Lower leg skin (tissue), 4 donors: ENCODE results near the gene POU2AF2. TPM values are rescaled to one million over a fixed set of nuclear protein-coding genes. Genes with fewer than 3 reads are reported as not detected.

Source experiments
- DNase-seq, 2 donors: peaks; one replicate each; pipeline ENCODE4 v3.0.0-alpha.2; 2019; ENCODE audit warnings: low spot score in 2 of 2
- H3K4me3 ChIP-seq: fragments of 200-600 bp; sonication (generic); 2 replicates; pipeline ENCODE4 v1.5.1; 2017; ENCODE audit warnings: mild to moderate bottlenecking, low read depth; ENCODE audit not compliant: poor library complexity, severe bottlenecking
- CTCF ChIP-seq, 3 donors: fragments of 450-650 bp; IDR thresholded peaks; one replicate each; pipeline ENCODE4 v1.5.1; 2016; ENCODE audit warnings: antibody characterized with exemption in 3 of 3, mild to moderate bottlenecking in 3 of 3, moderate library complexity in 2 of 3
- POLR2A ChIP-seq, 2 donors: fragments of 450-650 bp; IDR thresholded peaks; one replicate each; pipeline ENCODE4 v1.6.1; 2016 to 2017; ENCODE audit warnings: antibody characterized with exemption in 2 of 2, mild to moderate bottlenecking in 1 of 2, moderate library complexity in 1 of 2
- WGBS, 2 donors: methylation state at CpG; one replicate each; pipeline ENCODE4 v1.1.5; 2018; 5-methylcytosine and 5-hydroxymethylcytosine counted together
- intact Hi-C: fragments of 100-400 bp; cut with DNase I; formaldehyde crosslinking; loops from one replicate; pipeline ENCODE4 v1.15.0; 2023; ENCODE audit warnings: low total_unique reads
- total RNA-seq, 4 donors: library from RNA; depleted of rRNA; stranded (reverse); fragments of >200 nt; gene quantifications; one replicate each; pipeline ENCODE4 v1.1.0, GENCODE V29; 2016

Gene POU2AF2
- total RNA-seq, 4 donors from 2014 or later, result not detected

DNA sequence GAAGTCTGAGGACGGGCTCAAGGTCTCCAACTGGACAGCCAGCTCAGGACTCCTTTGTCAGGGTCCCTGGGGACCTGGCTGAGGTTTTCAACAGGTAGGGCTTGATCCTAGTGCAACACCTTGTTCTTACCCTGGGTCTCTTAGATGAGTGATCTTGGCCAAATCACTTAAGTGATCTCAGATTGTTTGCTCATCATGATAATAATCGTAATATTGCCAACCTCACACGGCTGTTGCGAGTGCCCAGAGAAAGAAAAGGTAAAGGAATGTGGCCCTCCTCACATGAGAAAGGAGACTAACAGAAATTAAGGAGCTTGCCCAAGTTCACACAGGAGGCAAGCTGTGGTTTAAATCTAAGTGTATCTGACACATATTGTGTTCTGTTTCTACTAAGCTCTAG is 81.3 kb downstream of the POU2AF2 start:
- H3K4me3 ChIP-seq, result no peak overlapping the region
- intact Hi-C loops, result no loop called here
- no peak for DNase-seq
- no peak for TF ChIP-seq POLR2A (IDR thresholded peaks at IDR 0.05)
- WGBS, 2 donors, result 83 to 86% methylated on average over 4 of the region's 4 CpGs

- intact Hi-C loops, result no loop called here
- TF ChIP-seq CTCF (IDR thresholded peaks at IDR 0.05), result no peak
- TF ChIP-seq POLR2A (IDR thresholded peaks at IDR 0.05), result no peak
- no peak overlapping the region for H3K4me3 ChIP-seq
- DNase-seq, result no peak
- WGBS, 2 donors, result 43 to 55% methylated on average over 7 to 8 of the region's 8 CpGs
Measured at GRCh38 chr11:111327908-111328624, 82.5 kb downstream of the POU2AF2 start.

GRCh38 chr11:111329306-111330204 is 84.0 kb downstream of the POU2AF2 start:
- intact Hi-C loops, result no loop called here
- WGBS, 2 donors, result 47 to 49% methylated on average over 7 of the region's 7 CpGs
- peak in 1 of 2 donors; percentile 86 for DNase-seq
- no peak overlapping the region for H3K4me3 ChIP-seq
- no peak for TF ChIP-seq CTCF (IDR thresholded peaks at IDR 0.05)
- TF ChIP-seq POLR2A (IDR thresholded peaks at IDR 0.05), result no peak

DNA sequence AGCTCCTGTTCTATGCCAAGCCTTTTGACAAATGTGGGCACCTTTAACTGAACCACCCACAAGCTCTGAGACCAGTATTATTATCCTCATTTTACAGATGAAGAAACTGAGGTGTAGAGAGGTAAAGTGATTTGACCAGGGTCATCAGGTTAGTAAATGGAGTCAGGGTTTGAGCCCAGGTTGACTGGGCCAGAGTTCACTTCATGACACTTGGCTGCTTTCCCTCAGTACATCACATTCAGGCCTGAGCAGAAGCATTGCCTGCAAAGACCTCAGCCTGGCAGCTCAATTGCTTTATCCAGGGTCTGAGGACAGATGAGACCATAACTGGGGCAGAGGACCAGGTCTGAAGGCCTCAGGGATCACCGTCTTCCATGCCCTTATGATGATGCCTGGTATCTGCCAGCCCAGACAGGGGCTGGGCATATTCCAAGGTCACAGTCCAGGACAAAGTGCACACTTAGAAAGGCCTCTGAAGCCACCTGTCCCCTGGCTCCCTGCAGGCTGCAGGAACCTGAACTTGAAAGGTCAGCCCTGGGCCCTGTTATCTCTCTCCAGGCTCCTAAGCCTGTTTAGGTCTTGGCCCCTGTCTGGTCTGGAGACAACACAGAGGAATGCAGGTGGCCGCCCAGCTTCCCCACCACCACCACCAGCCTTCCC is 84.8 kb downstream of the POU2AF2 start:
- TF ChIP-seq CTCF (IDR thresholded peaks at IDR 0.05), result no peak
- TF ChIP-seq POLR2A (IDR thresholded peaks at IDR 0.05), result no peak
- 84 to 100% methylated on average over 2 of the region's 2 CpGs for WGBS, 2 donors
- no peak overlapping the region for H3K4me3 ChIP-seq
- DNase-seq, result peak in 1 of 2 donors; percentile 82
- intact Hi-C loops, result no loop called here

- TF ChIP-seq CTCF (IDR thresholded peaks at IDR 0.05), result no peak
- TF ChIP-seq POLR2A (IDR thresholded peaks at IDR 0.05), result no peak
- WGBS, 2 donors, result 50 to 68% methylated on average over 4 of the region's 4 CpGs
- intact Hi-C loops, result no loop called here
- no peak overlapping the region for H3K4me3 ChIP-seq
- no peak for DNase-seq
Measured at GRCh38 chr11:111331711-111332479, 86.4 kb downstream of the POU2AF2 start.
